NOMO-1 treated with dmso at 0.1 percent for 144 hours (cell line): Measurements from ENCODE around the gene RAMP3.

ENCODE experiments used
- DNase-seq: peaks from one replicate; lab custom pipeline; 2025; ENCODE audit not compliant: unreplicated experiment; lab: John Stamatoyannopoulos, UW

The RAMP3 gene

DNA sequence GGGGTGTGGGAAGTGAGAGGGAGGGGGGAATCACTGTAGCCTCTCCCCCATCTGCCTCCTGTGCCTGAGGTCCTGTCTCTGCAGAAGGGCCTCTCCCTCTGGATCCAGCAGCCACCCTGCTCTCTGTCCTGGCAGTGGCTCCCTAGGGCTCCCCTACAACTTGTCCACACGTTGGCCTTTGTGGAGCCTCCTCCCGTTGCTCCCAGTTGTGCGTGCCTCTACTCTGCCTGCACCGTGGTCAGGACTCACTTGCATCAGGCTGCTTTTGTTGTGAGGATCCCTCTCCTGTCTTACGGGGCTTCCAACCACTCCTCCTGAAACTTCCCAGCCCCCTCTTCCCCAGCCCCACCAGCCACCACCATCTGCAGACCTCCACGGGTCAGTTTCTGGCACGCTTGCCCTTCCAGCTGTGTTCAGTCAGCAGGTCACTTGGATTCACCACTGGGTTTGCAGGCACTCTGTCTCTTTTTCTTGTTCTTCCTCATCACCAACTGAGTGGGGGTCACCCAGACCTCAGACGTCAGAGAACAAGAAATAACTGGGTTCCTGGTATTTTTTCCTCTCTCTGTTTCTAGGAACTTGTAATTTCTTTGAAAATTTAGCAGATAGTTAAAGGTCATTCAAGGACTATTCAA lies 62.3 kb downstream of the RAMP3 start:
- DNase-seq = no peak

DNA sequence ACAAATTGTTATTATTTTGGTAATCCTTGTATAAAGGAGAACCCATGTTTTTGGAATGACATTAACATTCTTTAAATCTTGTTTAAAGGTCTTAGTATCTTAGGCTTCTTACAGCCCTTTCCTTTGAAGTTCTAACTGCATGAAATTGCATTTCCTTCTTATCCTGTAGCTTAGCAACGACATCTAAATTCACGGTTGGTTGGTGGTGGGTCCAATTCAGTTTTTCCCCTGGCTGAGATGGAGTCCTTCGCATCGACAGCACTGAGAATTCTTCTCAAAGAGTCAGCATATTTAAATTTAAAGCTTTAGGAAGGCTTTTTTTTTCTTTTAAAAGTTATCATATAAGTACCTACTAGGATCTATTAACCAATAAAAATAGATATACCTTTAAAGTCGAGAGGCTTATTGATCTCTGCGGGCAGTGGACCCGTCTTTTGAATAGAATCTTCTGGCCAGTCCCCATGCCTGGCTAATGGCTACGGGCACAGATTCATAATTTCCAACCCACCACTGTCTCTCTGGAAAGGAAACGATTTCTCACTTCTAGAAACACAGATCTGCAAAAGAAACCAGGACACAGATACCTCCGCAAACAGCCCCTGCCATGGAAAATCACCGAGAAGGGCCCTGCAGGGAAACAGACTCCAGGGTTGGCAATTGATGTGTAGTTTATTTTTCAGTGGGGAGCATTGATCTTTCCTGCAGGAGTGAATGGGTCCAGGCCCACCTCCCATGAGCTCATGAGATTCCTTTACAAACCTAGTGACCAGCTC lies 63.4 kb downstream of the RAMP3 start:
- DNase-seq = no peak

DNA sequence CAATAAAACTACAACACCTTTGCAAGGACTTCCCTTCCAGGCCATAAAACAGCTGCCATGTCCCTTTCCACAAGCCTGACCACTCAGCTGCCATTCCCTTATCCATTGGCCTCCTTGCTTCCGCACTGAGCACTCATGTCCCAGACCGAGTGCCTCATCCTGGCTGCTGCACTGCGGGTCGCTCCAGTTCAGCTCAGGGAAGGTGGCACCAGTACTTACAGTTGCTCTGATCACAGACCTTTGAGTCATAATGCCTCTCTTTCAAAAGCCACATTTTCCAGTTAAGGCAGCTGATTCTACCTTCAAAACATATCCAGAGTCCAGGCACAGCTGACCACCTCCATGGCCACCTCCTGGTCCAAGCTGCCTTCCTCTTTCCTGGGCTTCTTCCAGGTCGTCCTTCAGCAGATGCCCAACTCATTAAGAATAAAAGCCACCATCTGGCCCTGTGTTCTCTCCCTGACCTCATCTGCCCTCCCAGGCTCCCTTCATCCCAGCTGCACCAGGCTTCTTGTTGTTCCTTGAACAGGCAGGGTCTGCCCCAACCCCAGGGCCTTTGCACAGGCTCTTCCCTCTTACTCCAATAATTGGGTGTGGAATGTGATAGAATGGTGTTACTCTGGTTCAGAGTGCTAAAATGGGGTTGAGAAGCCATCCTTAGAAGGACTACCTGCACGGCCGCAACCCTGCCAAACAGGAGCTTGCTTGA lies 64.5 kb downstream of the RAMP3 start:
- no peak for DNase-seq

DNA sequence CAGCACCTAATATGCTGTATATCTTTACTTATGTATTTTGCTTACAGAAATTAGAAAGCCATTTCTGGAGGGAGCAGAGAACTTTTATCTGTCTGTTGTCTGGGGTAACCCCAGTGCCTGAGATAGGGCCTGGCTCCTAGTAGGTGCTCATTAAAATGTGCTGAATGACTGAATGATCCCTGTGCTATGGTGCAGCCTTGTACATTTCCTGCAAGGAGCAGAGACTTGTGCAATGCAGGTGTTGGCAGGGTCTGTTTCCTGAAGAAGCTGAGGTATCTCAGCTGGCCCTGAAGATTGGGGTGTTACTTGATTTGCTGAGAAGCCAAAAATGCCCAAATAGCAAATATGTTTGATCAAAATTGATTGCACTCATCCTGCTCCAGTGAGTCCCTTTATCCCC lies 65.5 kb downstream of the RAMP3 start:
- DNase-seq = no peak

DNA sequence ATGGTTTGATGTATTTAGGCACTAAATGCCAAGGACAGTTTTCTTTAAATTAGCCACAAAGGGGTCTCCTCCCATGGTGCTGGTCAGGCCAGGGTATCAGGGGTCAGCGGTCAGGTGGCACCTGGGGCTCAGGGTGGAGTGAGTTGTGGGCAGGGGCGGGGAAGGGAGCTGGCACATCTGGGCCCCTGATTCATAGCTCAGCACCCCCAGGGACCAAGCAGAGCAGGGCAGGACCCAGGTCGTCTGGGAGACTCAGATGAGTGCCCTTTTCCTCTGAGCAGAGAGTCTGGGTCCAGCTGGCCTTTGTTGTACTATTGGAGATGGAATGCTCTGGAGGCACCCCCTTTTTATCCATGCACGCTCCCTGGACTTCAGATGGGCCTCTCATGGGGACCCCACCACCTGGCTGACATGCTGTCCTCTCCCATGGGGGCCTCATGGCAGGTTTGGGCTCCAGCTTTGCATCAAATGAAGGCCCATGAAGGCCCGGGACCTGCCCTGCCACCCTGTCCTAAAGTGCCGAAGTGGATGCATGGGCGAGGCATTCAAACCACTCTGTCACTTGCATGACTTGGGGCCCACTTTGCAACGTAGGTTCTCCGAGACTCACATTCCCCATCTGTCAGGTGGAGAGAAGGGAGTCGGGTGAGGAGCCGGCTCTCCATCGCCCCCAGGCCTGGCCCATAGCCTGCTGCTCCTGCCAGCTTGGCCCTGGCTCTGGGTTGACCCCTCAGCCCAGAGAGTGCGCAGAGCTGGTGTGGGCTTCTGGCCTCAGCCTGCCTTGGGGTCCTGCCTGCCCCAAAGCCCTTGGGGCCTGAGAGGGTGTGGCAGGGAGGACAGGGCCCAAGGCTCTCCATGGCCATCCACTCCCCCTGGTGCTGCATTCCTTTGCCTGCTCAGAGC lies 66.4 kb downstream of the RAMP3 start:
- no peak for DNase-seq

DNA sequence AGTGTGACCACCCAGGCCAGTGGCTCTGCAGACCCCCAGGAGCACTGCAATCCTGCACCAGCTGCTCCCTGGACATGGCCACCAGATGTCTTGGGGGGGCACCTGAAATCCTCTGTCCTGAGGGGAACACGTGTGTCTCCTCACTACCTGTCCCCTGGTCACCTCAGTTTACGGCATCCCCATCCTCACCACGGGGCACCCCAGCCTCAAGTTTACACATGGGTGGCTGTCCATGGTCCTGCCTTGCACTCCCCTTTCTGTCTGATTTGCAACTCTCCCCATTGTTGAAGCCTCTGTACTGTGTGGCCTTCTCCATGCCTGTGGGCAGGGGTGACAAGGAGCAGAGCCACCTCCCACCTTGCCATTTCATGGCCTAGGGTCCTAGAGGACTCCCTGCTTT lies 67.2 kb downstream of the RAMP3 start:
- DNase-seq = no peak

DNA sequence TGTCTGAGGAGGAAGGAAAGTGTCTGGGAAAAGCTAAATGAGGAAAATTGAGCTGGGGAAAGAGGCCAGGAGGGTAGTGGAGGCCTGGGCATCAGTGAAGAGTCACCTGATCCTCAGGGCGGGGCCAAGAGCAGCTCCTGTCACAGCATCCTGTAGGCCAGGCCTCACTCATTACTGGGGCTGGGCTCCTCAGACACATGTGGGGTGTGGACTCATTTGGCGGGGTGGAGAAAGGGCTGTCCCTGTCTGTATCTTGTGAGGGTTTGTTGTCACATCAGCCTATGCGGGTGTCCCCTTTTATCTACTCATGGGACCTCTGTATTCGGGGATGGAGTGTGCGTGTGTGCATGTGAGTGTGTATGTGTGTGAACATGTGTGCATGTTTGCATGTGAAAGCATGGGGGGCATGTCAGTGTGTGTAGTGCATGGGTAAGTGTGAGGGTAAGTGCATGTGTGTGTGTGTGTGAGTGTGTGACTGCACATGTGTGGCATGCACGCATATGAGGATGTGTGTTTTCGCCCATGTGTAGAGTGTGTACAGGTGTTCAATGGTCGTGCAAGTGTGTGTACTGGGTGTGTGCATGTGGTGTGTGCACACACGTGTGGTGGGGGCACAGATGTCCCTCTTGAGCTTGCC lies 67.8 kb downstream of the RAMP3 start:
- DNase-seq = no peak

- no peak for DNase-seq
Observed at GRCh38 chr7:45225948-45226335, 68.4 kb downstream of the RAMP3 start.

DNA sequence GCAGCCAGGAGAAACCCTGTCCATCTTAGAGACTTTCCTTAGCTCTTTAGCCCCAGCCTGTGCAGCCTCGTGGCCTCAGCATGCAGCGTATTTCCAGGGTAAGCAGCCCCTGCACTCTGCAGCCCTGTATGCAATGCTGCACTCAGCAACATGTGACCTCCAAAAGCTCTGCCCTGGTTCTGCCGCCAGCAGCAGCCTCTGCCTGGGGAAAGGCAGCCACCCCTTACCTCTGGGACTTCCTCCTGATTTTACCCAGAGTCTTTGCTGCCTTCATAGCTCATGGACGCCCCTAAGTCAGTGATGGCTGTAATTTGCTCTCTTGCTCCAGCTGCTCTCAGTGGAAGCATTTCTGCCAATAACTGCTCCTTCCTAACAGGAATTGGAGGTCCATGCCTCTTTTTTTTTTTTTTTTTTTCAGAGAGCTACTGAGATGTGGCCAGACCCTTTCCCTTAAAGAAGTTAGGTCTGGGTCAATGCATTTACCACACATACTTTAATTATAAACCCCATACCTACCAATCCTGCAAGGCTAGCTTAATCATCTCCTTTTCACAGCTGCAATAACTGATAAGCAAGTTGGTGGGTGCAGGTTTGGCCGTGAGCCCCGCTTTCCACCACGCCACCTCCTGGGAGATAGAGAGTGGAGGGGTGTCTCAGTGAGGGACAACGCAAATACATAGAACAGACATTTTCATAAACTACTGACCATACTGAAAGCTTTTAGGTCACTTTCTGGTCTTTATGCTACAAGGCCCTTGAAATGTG lies 71.7 kb downstream of the RAMP3 start:
- no peak for DNase-seq

DNA sequence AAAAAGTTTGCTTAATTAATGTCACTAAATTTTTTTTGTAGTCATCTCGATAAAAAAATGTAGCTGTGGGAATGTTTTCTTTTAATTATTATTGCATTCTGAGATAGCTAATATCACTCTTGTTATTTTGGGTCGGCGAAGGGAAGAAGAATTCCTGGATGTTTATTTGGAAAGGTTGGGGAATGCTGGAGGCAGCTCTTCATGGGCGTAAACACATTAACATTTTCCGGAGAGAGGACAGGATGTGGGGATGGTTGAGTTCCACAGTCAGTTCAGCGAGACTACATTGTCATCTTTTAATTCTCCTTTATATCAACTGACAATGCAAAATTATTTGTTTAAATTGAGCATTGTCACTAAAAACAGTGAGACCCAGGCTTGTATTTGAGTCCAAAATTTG lies 72.5 kb downstream of the RAMP3 start:
- no peak for DNase-seq

DNA sequence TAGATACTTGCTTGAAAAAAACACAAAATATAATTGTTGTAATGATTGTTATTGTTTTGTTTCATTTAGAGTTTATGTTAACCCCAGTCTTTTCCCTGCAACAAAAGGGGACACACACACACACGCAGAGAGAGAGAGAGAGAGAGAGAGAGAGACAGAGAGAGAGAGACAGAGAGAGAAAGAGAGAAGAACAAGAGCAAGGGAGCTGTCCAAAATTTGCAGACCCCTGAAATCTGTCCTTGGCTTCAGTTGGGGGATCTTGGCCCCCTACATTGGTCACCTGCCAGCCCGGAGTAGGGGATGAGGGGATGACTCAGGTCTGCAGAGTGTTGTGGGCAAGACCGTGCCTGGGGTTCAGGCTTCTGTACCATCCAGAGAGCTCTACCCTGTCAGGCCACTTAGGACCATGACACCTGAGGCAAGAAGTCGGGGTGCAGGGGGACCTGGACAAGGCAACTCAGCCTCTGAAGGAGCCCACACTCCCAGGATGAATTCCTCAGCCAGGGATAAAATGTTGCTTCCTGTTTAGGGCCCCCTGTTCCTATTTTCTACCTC lies 73.1 kb downstream of the RAMP3 start:
- no peak for DNase-seq

DNA sequence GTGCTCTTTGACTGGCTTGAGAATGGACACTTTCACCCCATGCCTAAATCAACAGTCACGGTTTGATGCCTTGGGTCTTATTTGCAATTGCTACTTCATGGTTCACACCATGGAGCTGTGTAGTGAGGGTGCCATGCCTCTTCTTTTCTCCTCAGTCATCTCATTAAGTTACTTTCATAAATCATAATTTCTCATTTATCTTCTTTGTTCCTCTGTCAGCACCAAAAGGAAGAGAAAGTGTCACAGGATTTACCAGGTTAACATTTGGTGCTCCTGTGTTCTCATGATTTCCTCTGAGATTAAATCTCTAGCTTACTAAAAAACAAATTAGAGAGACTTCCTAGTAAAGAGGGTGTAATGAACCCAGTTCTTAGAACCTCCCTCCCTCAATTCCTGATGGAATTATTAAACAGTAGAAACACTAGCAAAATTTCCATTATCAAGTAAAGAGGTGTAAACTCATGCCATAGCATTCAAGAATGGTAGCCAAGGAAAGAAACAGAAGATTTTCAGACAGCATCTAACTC lies 75.7 kb downstream of the RAMP3 start:
- no peak for DNase-seq
